Inferior parietal cortex (tissue), 1 donor: ENCODE data around the gene PSAT1.

Experiments
- DNase-seq: peaks from one replicate; pipeline ENCODE4 v3.0.0-alpha.2; 2016; ENCODE audit errors: extremely low spot score

Gene PSAT1

DNA sequence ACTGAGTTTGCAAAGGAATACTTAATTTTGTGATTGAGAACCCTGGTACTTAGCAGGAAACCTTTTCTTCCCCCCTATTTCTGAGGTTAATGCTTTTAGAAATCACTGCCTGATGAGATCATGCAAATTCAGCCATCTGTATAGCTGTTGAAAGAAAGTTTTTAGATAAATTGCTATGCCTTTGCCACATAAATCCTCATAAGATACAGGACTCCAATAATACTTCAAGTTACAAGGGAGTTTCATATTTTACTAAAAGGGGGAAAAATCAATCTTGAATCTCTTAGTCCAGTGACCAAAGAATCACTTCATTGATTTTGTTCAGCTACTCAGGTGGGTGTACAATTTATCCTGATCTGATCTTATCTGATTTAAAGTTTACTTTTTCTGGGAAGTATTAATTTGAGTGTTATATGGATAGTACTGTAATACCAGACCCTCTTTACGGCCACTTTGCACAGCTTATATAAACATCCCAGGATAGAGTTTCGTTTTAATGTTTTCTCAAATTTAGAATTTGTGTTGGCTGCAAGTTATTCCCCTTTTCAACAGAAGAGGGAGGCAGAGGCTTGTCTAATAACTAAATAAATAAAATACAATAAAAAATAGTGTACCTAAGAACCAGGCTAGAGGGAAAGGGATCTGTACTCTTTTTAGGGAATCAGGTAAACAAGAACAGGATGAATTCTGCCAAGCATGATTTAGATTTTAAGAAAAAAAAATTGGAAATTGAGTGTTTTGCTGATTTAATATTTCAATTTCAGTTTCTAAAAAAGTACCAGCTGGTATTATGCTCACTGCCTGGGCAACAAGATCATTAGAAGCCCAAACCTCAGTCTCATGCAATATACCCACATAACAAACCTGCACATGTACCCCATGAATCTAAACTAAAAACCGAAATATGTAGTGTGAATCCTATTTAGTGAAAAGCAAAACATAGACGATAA lies 69.1 kb downstream of the PSAT1 start:
- peak; percentile 32 for DNase-seq

DNA sequence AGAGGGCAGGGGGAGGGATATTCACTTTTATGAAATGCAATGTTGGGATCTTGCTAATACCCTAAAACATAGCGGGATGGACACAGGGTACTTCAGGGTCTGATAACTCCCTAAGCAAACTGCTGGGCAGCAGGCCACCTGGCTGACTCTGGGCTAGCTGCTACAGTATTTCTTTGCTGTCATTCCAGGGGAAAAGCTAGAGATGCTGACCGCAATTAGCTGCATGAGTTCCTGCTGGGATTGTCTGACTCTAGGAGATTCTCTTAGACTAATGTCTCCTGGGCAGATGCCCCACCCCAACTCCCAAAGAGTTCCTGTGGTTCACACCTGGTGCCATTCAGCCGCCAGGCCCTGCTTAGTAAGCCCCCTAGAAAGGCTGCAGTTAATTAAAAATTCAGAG lies 69.9 kb downstream of the PSAT1 start:
- DNase-seq = no peak

DNA sequence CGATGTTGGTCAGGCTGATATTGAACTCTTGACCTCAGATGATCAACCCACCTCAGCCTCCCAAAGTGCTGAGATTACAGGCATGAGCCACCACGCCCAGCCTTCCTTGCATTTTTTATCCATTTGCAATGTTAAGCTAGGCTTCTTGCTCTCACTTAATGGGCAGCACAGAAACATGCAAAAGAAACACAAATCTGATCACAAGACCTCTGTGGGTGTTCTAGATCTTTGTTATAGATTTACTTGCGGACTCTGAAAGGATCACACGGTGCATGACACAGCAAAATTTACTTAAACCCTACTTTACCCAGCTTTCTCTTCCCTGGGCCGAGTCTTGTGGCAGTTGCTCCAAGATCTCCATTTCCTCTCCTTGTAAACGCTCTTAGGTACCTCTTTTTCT lies 71.3 kb downstream of the PSAT1 start:
- no peak for DNase-seq

DNA sequence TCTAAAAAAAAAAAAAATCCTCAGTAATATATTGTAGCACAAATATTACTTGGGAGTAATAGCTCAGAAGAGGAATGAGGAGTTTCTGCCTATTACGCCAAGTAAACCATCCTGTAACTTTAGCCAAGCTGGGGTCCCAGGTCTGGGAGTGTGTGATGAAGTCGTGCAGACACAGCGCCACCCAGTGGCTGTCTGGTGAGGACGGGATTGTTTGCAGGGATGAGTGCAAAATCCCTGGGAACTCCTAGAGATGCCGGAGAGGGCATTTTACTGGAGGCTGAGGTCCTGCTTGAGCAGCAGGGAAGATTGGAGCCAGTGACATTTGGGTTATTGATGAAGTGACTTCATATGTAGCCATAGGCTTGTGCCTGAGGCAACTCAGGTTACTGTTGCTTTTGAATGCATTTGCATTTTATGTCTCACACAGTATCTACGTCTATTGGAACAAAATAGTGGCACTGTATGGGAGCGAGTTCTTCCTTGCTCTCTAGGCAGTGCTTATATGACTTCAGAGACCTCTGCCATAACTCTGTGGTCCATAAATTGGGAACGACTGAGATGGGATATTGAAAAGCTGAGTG lies 72.8 kb downstream of the PSAT1 start:
- peak; percentile 86 for DNase-seq

DNA sequence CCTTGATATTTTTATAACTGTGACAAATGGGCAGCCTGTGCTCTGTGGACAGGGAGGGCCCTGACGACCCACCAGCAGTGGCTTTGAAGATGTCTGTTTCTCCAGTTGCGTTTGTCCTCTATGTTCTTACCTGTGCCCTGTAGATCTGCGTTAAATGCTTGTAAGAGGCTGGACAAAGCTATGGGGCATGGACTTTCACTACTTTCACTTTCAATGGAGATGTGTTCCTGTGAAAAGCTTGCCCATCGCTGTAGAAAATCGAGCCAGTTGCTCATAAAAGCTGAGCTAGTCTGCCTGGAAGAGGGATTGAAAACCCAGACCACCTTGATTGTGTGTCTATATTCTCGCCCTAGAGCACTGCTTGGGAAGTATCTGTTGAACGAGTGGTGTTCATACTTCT lies 74.1 kb downstream of the PSAT1 start:
- no peak for DNase-seq

DNA sequence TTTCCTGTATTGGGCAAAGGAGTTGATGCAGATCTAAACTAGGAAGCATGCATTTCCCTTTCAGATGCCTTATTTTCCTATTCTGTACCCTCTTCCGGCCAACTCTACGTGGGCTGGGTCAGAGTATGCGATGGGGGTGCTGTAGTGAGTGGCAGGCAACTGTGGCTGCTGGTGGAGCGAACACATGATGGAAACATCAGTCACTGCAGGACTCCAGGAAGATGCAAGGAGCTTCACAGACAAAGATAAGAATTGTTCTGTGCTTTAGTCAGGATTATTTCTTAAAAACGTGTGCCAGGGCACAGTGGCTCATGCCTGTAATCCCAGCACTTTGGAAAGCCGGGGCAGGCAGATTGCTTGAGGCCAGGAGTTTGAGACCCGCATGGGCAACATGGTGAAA lies 75.1 kb downstream of the PSAT1 start:
- DNase-seq = no peak
